Naive B cell (primary cell): Measurements from ENCODE around the gene CCDC187. TPM values are rescaled to one million over a fixed set of nuclear protein-coding genes. Genes with fewer than 3 reads are reported as not detected.

Experiments
- ATAC-seq, 2 donors: fragments of 150-1000 bp; cut with Tn5 transposase; 2 replicates each; pipeline ENCODE4 v1.10.0; 2021; ENCODE audit warnings: low read depth in 2 of 2, mild to moderate bottlenecking in 2 of 2, moderate library complexity in 2 of 2
- DNase-seq: peaks from one replicate; pipeline ENCODE4 v3.0.0; 2022
- H3K27ac Mint-ChIP-seq, 6 donors: one replicate each; pipeline ENCODE4 v1.8.0; 2020 to 2022; ENCODE audit warnings: mild to moderate bottlenecking in 6 of 6, mixed read lengths in 6 of 6, moderate library complexity in 5 of 6, inconsistent platforms in 2 of 6
- H3K27me3 Mint-ChIP-seq, 3 donors: one replicate each; pipeline ENCODE4 v1.8.0; 2021 to 2022; ENCODE audit warnings: mixed read lengths in 3 of 3, mild to moderate bottlenecking in 1 of 3
- H3K36me3 Mint-ChIP-seq, 2 donors: one replicate each; pipeline ENCODE4 v1.8.0; 2020 to 2022; ENCODE audit warnings: mixed read lengths in 2 of 2, inconsistent platforms in 1 of 2, mild to moderate bottlenecking in 1 of 2
- H3K4me1 Mint-ChIP-seq, 3 donors: one replicate each; pipeline ENCODE4 v1.8.0; 2020 to 2022; ENCODE audit warnings: mixed read lengths in 3 of 3, inconsistent platforms in 1 of 3, mild to moderate bottlenecking in 1 of 3, moderate library complexity in 1 of 3
- H3K4me3 Mint-ChIP-seq, 8 donors: one replicate each; pipeline ENCODE4 v1.8.0; 2020 to 2022; ENCODE audit warnings: mild to moderate bottlenecking in 8 of 8, mixed read lengths in 8 of 8, moderate library complexity in 8 of 8, inconsistent platforms in 2 of 8
- H3K9me3 Mint-ChIP-seq, 7 donors: one replicate each; pipeline ENCODE4 v1.8.0; 2020 to 2022; ENCODE audit warnings: mixed read lengths in 7 of 7, mild to moderate bottlenecking in 5 of 7, inconsistent platforms in 2 of 7, moderate library complexity in 1 of 7
- polyA plus RNA-seq, 6 donors: library from polyadenylated mRNA; unstranded; fragments of 300-500 nt; fragmentation: Illumina TruSeq; gene quantifications; one replicate each; pipeline ENCODE4 v1.2.3, GENCODE V29; 2021; ENCODE audit warnings: low read depth in 6 of 6

CCDC187 gene
- polyA plus RNA-seq, 6 donors from 2014 or later: 0.38 to 4.3 (median 1.5) TPM

DNA sequence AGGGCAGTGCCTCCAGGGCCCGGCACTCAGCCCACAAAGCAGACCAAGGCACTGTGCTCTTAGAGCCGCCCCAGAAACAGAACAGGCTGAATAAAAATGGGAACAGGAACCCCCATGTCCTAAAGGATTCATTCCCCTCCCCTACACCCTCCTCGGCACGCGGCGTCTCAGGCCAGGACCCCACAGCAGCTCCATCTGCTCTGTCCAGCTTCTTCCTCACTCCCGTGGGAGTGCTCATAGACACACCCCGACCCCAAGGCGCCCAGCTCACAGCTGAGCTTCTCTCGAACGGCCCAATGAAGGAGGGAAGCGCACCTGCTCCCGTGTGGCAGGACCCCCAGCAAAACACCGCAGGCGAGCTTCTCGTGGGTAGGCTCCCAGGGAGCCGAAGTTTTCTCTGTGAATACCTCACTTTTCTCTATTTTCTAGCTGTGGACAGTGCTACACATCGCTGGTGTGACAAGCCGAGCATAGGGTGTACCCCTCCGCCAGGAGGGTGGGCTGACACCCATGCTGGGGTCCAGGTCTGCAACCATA is 42.9 kb downstream of the CCDC187 start:
- peaks cover 0 to 11% (median 0%) of the 10 kb centered on the region in 3 donors for H3K27me3 Mint-ChIP-seq
- no peak for ATAC-seq
- DNase-seq: no peak
- H3K4me1 Mint-ChIP-seq: no peaks in the 10 kb centered on the region
- H3K27ac Mint-ChIP-seq: no peak overlapping the region
- H3K4me3 Mint-ChIP-seq: no peak overlapping the region
- no peaks in the 10 kb centered on the region for H3K9me3 Mint-ChIP-seq
- H3K36me3 Mint-ChIP-seq: no peaks in the 10 kb centered on the region

DNA sequence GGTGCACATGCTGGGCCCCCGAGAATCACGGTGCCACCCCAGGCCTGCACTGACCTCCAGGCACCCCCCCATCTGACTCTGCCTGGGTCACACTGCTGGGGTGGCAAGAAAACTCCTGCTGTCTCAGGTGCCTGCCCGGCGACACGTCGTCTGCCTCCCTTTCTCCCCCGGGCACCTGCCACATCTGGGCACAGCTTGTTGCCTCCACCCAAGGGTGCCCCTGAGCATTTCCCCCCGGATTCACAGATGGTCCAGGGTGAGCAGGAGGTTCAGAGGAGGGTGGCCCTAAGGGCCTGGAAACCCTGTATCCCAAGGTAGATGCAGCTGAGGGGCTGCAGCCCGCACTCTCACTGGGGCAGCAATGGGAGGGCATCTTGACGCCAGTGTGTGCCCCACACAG is 43.4 kb downstream of the CCDC187 start:
- peaks cover 0 to 11% (median 0%) of the 10 kb centered on the region in 3 donors for H3K27me3 Mint-ChIP-seq
- H3K27ac Mint-ChIP-seq: no peak overlapping the region
- no peaks in the 10 kb centered on the region for H3K36me3 Mint-ChIP-seq
- H3K9me3 Mint-ChIP-seq: no peaks in the 10 kb centered on the region
- no peak for DNase-seq
- no peak overlapping the region for H3K4me3 Mint-ChIP-seq
- ATAC-seq: no peak
- H3K4me1 Mint-ChIP-seq: no peaks in the 10 kb centered on the region

- no peaks in the 10 kb centered on the region for H3K9me3 Mint-ChIP-seq
- DNase-seq (no peak), ATAC-seq (no peak)
- no peaks in the 10 kb centered on the region for H3K4me1 Mint-ChIP-seq
- H3K4me3 Mint-ChIP-seq: no peak overlapping the region
- no peak overlapping the region for H3K27ac Mint-ChIP-seq
- H3K36me3 Mint-ChIP-seq: no peaks in the 10 kb centered on the region
- H3K27me3 Mint-ChIP-seq: peaks cover 0 to 17% (median 0%) of the 10 kb centered on the region in 3 donors
These were observed 44.1 kb downstream of the CCDC187 start for GRCh38 chr9:136259836-136260235.

- Mint-ChIP-seq H3K4me3 (no peak overlapping the region), H3K36me3 (no peaks in the 10 kb centered on the region), H3K27ac (no peak overlapping the region), H3K27me3 (peaks cover 0 to 17% (median 0%) of the 10 kb centered on the region in 3 donors), H3K9me3 (no peaks in the 10 kb centered on the region), H3K4me1 (no peaks in the 10 kb centered on the region)
- ATAC-seq (no peak), DNase-seq (no peak)
These were observed 44.4 kb downstream of the CCDC187 start for GRCh38 chr9:136259517-136259813.

DNA sequence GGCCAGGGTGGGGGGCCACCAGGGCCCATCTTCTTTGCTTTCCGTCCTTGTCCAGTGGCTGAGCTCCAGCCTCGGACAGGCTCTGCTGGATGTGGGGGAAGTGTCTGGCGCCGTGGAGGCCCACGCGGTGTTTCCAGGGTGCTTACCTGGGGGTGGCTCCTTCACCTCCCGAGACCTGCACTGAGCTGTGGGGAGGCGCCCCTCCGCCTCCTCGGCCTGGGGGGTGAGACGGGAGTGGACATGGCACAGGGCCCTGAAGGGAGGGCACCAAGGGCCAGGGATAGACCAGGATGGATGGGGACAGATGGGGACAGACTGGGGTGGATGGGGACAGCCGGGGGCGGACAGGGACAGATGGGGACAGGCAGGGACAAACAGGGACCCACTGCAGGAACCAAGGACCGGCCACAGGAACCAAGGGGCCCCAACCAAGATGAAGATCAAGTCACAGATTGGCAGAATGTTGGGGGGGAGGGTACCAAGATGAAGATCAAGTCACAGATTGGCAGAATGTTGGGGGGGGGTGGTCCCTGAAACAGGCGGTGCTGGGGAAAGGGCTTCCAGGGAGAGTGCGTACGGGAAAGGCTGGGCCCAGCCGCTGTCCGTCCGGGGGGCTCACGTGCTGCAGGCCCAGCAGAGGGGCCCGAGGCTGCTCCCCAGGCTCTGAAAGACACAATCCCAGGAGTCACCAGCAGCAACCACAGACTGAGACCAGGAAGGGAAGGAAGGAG is 44.9 kb downstream of the CCDC187 start:
- H3K27me3 Mint-ChIP-seq: peaks cover 0 to 17% (median 0%) of the 10 kb centered on the region in 3 donors
- DNase-seq: no peak
- ATAC-seq: no peak
- peak overlapping the region in 1 of 8 donors; percentile 29 for H3K4me3 Mint-ChIP-seq
- H3K9me3 Mint-ChIP-seq: no peaks in the 10 kb centered on the region
- H3K4me1 Mint-ChIP-seq: no peaks in the 10 kb centered on the region
- H3K27ac Mint-ChIP-seq: no peak overlapping the region
- H3K36me3 Mint-ChIP-seq: no peaks in the 10 kb centered on the region

- H3K36me3 Mint-ChIP-seq: no peaks in the 10 kb centered on the region
- H3K9me3 Mint-ChIP-seq: no peaks in the 10 kb centered on the region
- peak overlapping the region in 1 of 6 donors; percentile 33 for H3K27ac Mint-ChIP-seq
- no peak overlapping the region for H3K4me3 Mint-ChIP-seq
- ATAC-seq (no peak), DNase-seq (no peak)
- H3K27me3 Mint-ChIP-seq: peaks cover 0 to 20% (median 0%) of the 10 kb centered on the region in 3 donors
- H3K4me1 Mint-ChIP-seq: no peaks in the 10 kb centered on the region
These were observed 45.6 kb downstream of the CCDC187 start for GRCh38 chr9:136258299-136258625.

DNA sequence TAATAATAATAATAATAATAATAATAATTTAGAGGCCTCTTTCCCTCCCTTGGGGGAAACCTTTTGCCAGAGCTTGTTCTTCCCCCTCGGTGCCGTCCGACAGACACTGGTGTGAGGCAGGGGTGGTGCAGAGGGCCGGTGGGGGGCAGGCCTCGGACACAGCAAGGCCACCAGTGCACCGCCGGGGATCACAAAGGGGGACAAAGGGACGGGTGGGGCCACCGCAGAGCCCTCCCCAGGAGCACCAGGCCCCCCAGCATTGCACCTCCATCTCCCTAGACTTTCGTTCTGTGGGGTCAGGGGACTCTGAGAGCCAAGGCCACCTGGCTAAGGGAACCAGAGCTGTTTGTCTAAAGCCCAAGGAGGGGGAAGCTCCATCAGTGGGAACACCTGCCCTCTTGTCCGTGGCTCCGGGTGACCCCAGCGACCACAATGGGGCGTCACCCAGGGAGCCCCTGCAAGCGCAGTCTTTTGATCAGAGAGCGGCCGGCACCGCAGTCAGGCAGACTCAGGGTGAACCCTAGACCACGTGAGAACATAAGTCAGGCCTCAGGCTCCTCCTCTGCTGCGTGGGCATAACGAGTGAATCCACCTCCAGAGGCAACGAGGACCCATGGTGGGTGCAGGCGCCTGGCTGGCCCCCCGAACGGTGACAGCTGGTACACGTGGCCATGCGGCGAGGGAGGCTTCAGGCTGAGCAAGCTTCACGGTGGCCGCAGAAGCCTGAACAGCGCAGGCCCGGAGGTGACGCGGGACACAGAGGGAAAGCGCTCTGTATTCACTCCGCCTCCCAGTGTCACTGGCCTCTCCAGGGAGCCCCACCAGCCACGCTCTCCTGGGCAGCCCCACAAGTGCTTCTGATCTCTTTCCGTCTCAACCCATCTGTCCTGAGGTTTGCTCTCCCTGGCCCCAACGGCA is 46.3 kb downstream of the CCDC187 start:
- Mint-ChIP-seq H3K27me3 (peaks cover 0 to 26% (median 0%) of the 10 kb centered on the region in 3 donors), H3K36me3 (no peaks in the 10 kb centered on the region), H3K27ac (no peak overlapping the region), H3K4me3 (no peak overlapping the region), H3K4me1 (no peaks in the 10 kb centered on the region), H3K9me3 (no peaks in the 10 kb centered on the region)
- no peak for DNase-seq
- ATAC-seq: no peak

DNA sequence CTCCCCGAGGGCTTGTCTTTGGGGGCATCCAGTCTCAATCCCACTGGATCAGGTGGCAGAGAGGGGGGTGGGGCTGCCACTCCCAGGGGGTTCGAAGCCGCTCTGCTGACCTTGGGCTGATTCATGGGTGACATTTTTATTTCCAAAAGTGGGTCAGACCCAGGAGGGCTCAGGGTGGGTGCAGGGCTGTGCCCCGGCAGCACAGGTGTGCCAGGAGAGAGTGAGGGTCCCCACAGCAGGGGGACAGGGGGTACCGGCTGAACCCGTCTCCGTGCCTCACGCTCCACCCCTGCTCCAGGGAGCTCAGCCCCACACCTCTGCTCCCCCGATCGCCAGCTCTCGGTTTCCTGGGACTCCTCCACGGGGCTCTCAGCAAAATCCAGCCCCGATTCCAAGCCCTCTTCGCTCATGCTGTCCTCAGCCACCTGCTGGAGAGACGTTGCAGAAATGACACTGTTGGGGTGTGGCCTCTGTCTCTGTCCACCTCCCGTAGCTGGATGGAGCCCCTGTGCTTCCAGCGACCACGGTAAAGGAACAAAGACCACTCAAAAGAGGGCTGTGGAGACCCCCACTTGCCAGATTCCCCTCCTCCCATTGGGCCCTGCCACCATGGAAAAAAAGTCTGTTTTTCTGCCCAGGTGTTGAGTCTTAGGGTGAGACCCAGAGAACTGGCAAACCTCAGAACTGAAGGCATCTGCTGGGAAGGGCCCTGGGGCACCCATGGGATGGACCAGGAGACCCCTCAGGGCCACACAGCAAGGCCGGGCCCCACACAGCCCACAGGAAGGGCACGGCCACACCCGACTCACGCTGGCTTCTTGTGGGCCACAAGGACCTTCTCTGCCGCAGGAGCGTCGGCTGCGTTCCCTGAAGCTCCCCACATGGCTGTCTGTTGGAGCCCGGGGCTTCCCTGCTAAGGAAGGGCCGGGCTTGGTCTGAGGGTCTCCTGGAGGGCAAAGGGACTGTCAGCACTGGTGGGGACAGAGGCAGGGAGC is 47.7 kb downstream of the CCDC187 start:
- H3K27ac Mint-ChIP-seq: peak overlapping the region in 1 of 6 donors; percentile 51
- H3K4me1 Mint-ChIP-seq: no peaks in the 10 kb centered on the region
- no peak overlapping the region for H3K4me3 Mint-ChIP-seq
- H3K9me3 Mint-ChIP-seq: no peaks in the 10 kb centered on the region
- DNase-seq (no peak), ATAC-seq (no peak)
- no peaks in the 10 kb centered on the region for H3K36me3 Mint-ChIP-seq
- peaks cover 0 to 26% (median 0%) of the 10 kb centered on the region in 3 donors for H3K27me3 Mint-ChIP-seq

- Mint-ChIP-seq H3K27ac (no peak overlapping the region), H3K4me1 (no peaks in the 10 kb centered on the region), H3K4me3 (no peak overlapping the region), H3K27me3 (peaks cover 0 to 22% (median 0%) of the 10 kb centered on the region in 3 donors), H3K36me3 (no peaks in the 10 kb centered on the region), H3K9me3 (no peaks in the 10 kb centered on the region)
- DNase-seq (no peak), ATAC-seq (no peak)
These were observed 48.7 kb downstream of the CCDC187 start for GRCh38 chr9:136255166-136255538.

GRCh38 chr9:136254381-136255165 is 49.3 kb downstream of the CCDC187 start:
- DNase-seq (no peak), ATAC-seq (no peak)
- H3K27me3 Mint-ChIP-seq: peaks cover 0 to 25% (median 0%) of the 10 kb centered on the region in 3 donors
- H3K4me3 Mint-ChIP-seq: no peak overlapping the region
- H3K4me1 Mint-ChIP-seq: no peaks in the 10 kb centered on the region
- no peaks in the 10 kb centered on the region for H3K9me3 Mint-ChIP-seq
- no peaks in the 10 kb centered on the region for H3K36me3 Mint-ChIP-seq
- no peak overlapping the region for H3K27ac Mint-ChIP-seq

- Mint-ChIP-seq H3K4me1 (no peaks in the 10 kb centered on the region), H3K36me3 (no peaks in the 10 kb centered on the region), H3K4me3 (no peak overlapping the region), H3K27me3 (peaks cover 0 to 25% (median 0%) of the 10 kb centered on the region in 3 donors), H3K27ac (peak overlapping the region in 1 of 6 donors; percentile 36), H3K9me3 (no peaks in the 10 kb centered on the region)
- DNase-seq (no peak), ATAC-seq (no peak)
These were observed 50.4 kb downstream of the CCDC187 start for GRCh38 chr9:136253246-136254130.

DNA sequence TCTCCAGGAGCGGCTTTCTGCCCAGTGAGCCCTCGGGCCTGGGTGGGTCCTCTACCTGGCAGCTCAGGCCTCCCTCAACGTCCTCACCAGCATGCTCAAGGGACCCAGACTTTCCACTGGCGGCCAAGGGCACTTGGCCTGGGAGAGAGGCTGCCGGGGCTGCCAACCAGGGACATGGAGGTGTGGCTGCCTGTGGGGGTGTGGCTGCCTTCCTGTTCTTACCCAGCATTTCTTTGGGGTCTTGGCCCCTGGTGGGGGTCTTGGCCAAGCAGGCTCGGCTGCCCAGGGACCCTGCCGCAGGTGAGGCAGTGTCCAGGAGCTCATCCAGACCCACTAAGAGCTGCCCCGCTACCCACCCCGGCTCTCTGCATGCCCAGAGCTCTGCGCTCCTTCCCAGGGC is 51.0 kb downstream of the CCDC187 start:
- no peak overlapping the region for H3K4me3 Mint-ChIP-seq
- ATAC-seq (no peak), DNase-seq (no peak)
- H3K9me3 Mint-ChIP-seq: no peaks in the 10 kb centered on the region
- H3K36me3 Mint-ChIP-seq: no peaks in the 10 kb centered on the region
- peaks cover 0 to 19% (median 0%) of the 10 kb centered on the region in 3 donors for H3K27me3 Mint-ChIP-seq
- H3K4me1 Mint-ChIP-seq: no peaks in the 10 kb centered on the region
- peak overlapping the region in 1 of 6 donors; percentile 36 for H3K27ac Mint-ChIP-seq
